BLaER1 treated with 17β-estradiol and CSF1 and Interleukin-3, amounts not matched to agents 10 nM and 100 nM (cell line): Measurements from ENCODE around the gene ABCA7.
A peak's percentile ranks its signal among the peaks of the same experiment; 100 is the strongest.

Experiments used
- H3K27ac ChIP-seq, 11 experiments: shearing (Covaris generic); formaldehyde crosslinking; 2 replicates each; pipeline ENCODE4 v1.8.1; 2022
- H3K27me3 ChIP-seq, 11 experiments: shearing (Covaris generic); formaldehyde crosslinking; 2 replicates each; pipeline ENCODE4 v1.8.1; 2022
- H3K36me3 ChIP-seq, 11 experiments: shearing (Covaris generic); formaldehyde crosslinking; 2 replicates each; pipeline ENCODE4 v1.8.1; 2022
- H3K4me1 ChIP-seq, 10 experiments: shearing (Covaris generic); formaldehyde crosslinking; 2 replicates each; pipeline ENCODE4 v1.8.1; 2022
- H3K4me2 ChIP-seq, 11 experiments: shearing (Covaris generic); formaldehyde crosslinking; 2 replicates each; pipeline ENCODE4 v1.8.1; 2022
- H3K4me3 ChIP-seq, 10 experiments: shearing (Covaris generic); formaldehyde crosslinking; 2 replicates each; pipeline ENCODE4 v1.8.1; 2022
- H3K9ac ChIP-seq, 11 experiments: shearing (Covaris generic); formaldehyde crosslinking; 2 replicates each; pipeline ENCODE4 v1.8.1; 2022
- H3K9me3 ChIP-seq, 11 experiments: shearing (Covaris generic); formaldehyde crosslinking; replicated peaks in 1 of 11; 2 replicates each; pipeline ENCODE4 v1.8.1; 2022
- H4K20me1 ChIP-seq, 11 experiments: shearing (Covaris generic); formaldehyde crosslinking; 2 replicates each; pipeline ENCODE4 v1.8.1; 2022
- Cebpa-rat ChIP-seq, 11 experiments: shearing (Covaris generic); IDR thresholded peaks; 2 replicates each; pipeline ENCODE4 v1.8.1; 2022

Gene ABCA7

GRCh38 chr19:993831-994393, 46.0 kb upstream of the ABCA7 start:
- H3K27me3 ChIP-seq, result peaks cover 43 to 49% (median 46%) of the 10 kb centered on the region in 11 experiments
- no peak overlapping the region for H3K4me2 ChIP-seq
- peaks cover 28 to 59% (median 51%) of the 10 kb centered on the region in 11 experiments for H3K36me3 ChIP-seq
- H3K4me3 ChIP-seq, result no peak overlapping the region
- 0 out of 22 replicates have a peak, but pooled peaks cover 0 to 5% (median 0%) of the 10 kb centered on the region in 11 experiments for H3K9me3 ChIP-seq
- no peak for TF ChIP-seq Cebpa-rat (IDR thresholded peaks at IDR 0.05)
- H3K4me1 ChIP-seq, result peaks cover 13 to 36% (median 29%) of the 10 kb centered on the region in 10 experiments
- no peak overlapping the region for H3K27ac ChIP-seq
- H4K20me1 ChIP-seq, result peaks cover 0 to 87% (median 67%) of the 10 kb centered on the region in 11 experiments; a peak in 21 of 22 replicates
- no peak overlapping the region for H3K9ac ChIP-seq

GRCh38 chr19:994516-994915, 45.4 kb upstream of the ABCA7 start:
- Histone ChIP-seq H4K20me1 (peaks cover 0 to 85% (median 63%) of the 10 kb centered on the region in 11 experiments; a peak in 21 of 22 replicates), H3K4me2 (peak overlapping the region in 9 of 11 experiments; percentile 9 to 68 (median 43); a peak in 14 of 22 replicates), H3K9me3 (0 out of 22 replicates have a peak, but pooled peaks cover 0 to 5% (median 0%) of the 10 kb centered on the region in 11 experiments), H3K27ac (no peak overlapping the region), H3K27me3 (peaks cover 49 to 55% (median 52%) of the 10 kb centered on the region in 11 experiments), H3K36me3 (peaks cover 28 to 55% (median 47%) of the 10 kb centered on the region in 11 experiments), H3K4me1 (peaks cover 9 to 30% (median 24%) of the 10 kb centered on the region in 10 experiments), H3K4me3 (no peak overlapping the region), H3K9ac (no peak overlapping the region)
- TF ChIP-seq Cebpa-rat (IDR thresholded peaks at IDR 0.05), result no peak

GRCh38 chr19:995051-995827, 44.7 kb upstream of the ABCA7 start:
- Histone ChIP-seq H3K4me3 (no peak overlapping the region), H3K27me3 (peaks cover 56 to 63% (median 59%) of the 10 kb centered on the region in 11 experiments), H3K27ac (no peak overlapping the region), H3K36me3 (peaks cover 23 to 48% (median 40%) of the 10 kb centered on the region in 11 experiments), H3K9ac (peak overlapping the region in 1 of 11 experiments; percentile 14; a peak in 1 of 22 replicates), H4K20me1 (peaks cover 0 to 80% (median 60%) of the 10 kb centered on the region in 11 experiments; a peak in 21 of 22 replicates), H3K4me1 (peaks cover 9 to 28% (median 23%) of the 10 kb centered on the region in 10 experiments), H3K4me2 (peak overlapping the region in 9 of 11 experiments; percentile 9 to 68 (median 43); a peak in 14 of 22 replicates), H3K9me3 (0 out of 22 replicates have a peak, but pooled peaks cover 0 to 5% (median 0%) of the 10 kb centered on the region in 11 experiments)
- no peak for TF ChIP-seq Cebpa-rat (IDR thresholded peaks at IDR 0.05)

- Histone ChIP-seq H3K4me1 (peaks cover 18 to 38% (median 32%) of the 10 kb centered on the region in 10 experiments), H3K27ac (no peak overlapping the region), H3K9me3 (no peaks in the 10 kb centered on the region), H4K20me1 (peaks cover 0 to 81% (median 64%) of the 10 kb centered on the region in 11 experiments; a peak in 21 of 22 replicates), H3K9ac (peak overlapping the region in 5 of 11 experiments; percentile 14 to 37 (median 29); a peak in 2 of 22 replicates), H3K27me3 (peaks cover 66 to 73% (median 70%) of the 10 kb centered on the region in 11 experiments), H3K4me3 (peak overlapping the region in 6 of 10 experiments; percentile 7 to 50 (median 32); a peak in 7 of 20 replicates), H3K36me3 (peaks cover 15 to 38% (median 31%) of the 10 kb centered on the region in 11 experiments; a peak in 20 of 22 replicates), H3K4me2 (peak overlapping the region; percentile 66 to 76 (median 72))
- TF ChIP-seq Cebpa-rat (IDR thresholded peaks at IDR 0.05), result no peak
Observed at GRCh38 chr19:996051-996838, 43.7 kb upstream of the ABCA7 start.

- Histone ChIP-seq H3K27ac (no peak overlapping the region), H4K20me1 (peaks cover 0 to 82% (median 59%) of the 10 kb centered on the region in 11 experiments; a peak in 21 of 22 replicates), H3K4me3 (no peak overlapping the region), H3K9ac (no peak overlapping the region), H3K27me3 (peaks cover 84 to 91% (median 88%) of the 10 kb centered on the region in 11 experiments), H3K9me3 (no peaks in the 10 kb centered on the region), H3K4me1 (peaks cover 21 to 41% (median 35%) of the 10 kb centered on the region in 10 experiments), H3K4me2 (no peak overlapping the region), H3K36me3 (peaks cover 9 to 25% (median 19%) of the 10 kb centered on the region in 11 experiments; a peak in 20 of 22 replicates)
- no peak for TF ChIP-seq Cebpa-rat (IDR thresholded peaks at IDR 0.05)
Observed at GRCh38 chr19:998064-998463, 41.8 kb upstream of the ABCA7 start.

GRCh38 chr19:999379-999719, 40.6 kb upstream of the ABCA7 start:
- peaks cover 21 to 39% (median 34%) of the 10 kb centered on the region in 10 experiments for H3K4me1 ChIP-seq
- no peak overlapping the region for H3K4me2 ChIP-seq
- peaks cover 0 to 81% (median 46%) of the 10 kb centered on the region in 11 experiments; a peak in 21 of 22 replicates for H4K20me1 ChIP-seq
- H3K4me3 ChIP-seq, result no peak overlapping the region
- H3K36me3 ChIP-seq, result peaks cover 2 to 13% (median 6%) of the 10 kb centered on the region in 11 experiments; a peak in 17 of 22 replicates
- no peaks in the 10 kb centered on the region for H3K9me3 ChIP-seq
- no peak overlapping the region for H3K9ac ChIP-seq
- no peak overlapping the region for H3K27ac ChIP-seq
- no peak for TF ChIP-seq Cebpa-rat (IDR thresholded peaks at IDR 0.05)
- H3K27me3 ChIP-seq, result peaks cover 88 to 99% (median 96%) of the 10 kb centered on the region in 11 experiments

- Histone ChIP-seq H3K9ac (peak within 1 kb of the TSS in 5 of 11 experiments; percentile 9 to 59 (median 32); a peak in 6 of 22 replicates), H3K9me3 (no peaks in the 10 kb centered on the region), H4K20me1 (peaks cover 0 to 80% (median 39%) of the 10 kb centered on the region in 11 experiments; a peak in 21 of 22 replicates), H3K27me3 (peaks cover 84 to 92% (median 89%) of the 10 kb centered on the region in 11 experiments), H3K36me3 (peaks cover 0 to 5% (median 0%) of the 10 kb centered on the region in 11 experiments; a peak in 2 of 22 replicates), H3K4me3 (peak within 1 kb of the TSS; percentile 31 to 63 (median 46); a peak in 16 of 20 replicates), H3K4me2 (peak within 1 kb of the TSS; percentile 51 to 90 (median 73)), H3K27ac (no peak within 1 kb of the TSS), H3K4me1 (peaks cover 21 to 32% (median 28%) of the 10 kb centered on the region in 10 experiments)
- TF ChIP-seq Cebpa-rat (IDR thresholded peaks at IDR 0.05), result no peak
Observed at GRCh38 chr19:1000095-1000494, 39.8 kb upstream of the ABCA7 start, which contains the start of gene GRIN3B. Gene GRIN3B (plus strand): TSS chr19:1000419. CDS start chr19:1000438, 19 bp downstream.
